DOHH2 (cell line): ENCODE measurements around the gene MLLT10.

Source experiments
- CTCF ChIP-seq: fragments of 200-600 bp; sonication (generic); IDR thresholded peaks from one replicate; pipeline ENCODE4 v1.5.1; 2014; ENCODE audit warnings: antibody characterized with exemption, mild to moderate bottlenecking, low read depth, low read length; ENCODE audit not compliant: poor library complexity, severe bottlenecking
- EZH2phosphoT487 ChIP-seq: fragments of 200-600 bp; sonication (generic); IDR thresholded peaks from 2 replicates; pipeline ENCODE4 v1.6.1; 2017; ENCODE audit warnings: borderline replicate concordance, mild to moderate bottlenecking, antibody characterized with exemption, low read length, moderate library complexity, mixed read lengths

DNA sequence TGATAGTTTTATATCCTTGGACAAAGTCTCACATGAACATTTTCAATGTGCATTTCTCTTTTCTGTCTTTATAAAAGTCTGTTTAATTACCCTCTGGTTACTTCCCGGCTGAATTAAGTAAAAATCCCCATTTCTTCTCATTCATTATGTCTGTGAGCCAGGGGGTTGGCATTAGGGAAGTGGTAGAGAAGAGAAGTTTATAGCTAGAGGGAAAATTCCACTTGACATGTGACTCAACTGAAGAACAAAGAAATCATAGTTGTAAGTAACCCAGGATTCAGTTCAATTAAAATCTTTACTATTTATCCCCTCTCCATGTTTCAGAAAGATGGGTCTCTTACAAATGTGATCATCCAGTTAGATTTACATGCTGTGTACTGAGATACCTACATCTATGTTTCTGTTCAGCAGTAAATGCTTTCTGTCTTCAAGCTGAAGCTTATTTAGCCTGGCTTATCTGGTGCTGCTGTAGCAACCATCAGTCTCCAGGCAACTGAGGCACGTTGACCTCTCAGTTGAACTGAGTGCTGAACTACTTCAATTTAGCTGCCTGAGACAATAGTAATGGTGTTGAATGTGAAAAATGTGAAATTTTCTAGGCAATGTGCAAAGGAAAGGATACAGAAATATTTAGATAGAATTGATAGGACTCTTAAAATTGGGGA is 181.6 kb downstream of the MLLT10 start:
- no peak for TF ChIP-seq CTCF
- TF ChIP-seq EZH2phosphoT487 = no peak
